ENCODE results near the gene SNED1. TPM values are rescaled to one million over a fixed set of nuclear protein-coding genes. Genes with fewer than 3 reads are reported as not detected.
A peak's percentile ranks its signal among the peaks of the same experiment; 100 is the strongest.

Gene SNED1
- total RNA-seq, 1 experiment from 2014 or later: 3.2 TPM

GRCh38 chr2:241102239-241102803 lies 103.9 kb downstream of the SNED1 start, which contains the start of gene MTERF4 (continued):
- TF ChIP-seq HMGXB4 (CRISPR knock-in tag; IDR thresholded peaks at IDR 0.05) (peak; percentile 95), USF2 (CRISPR knock-in tag; IDR thresholded peaks at IDR 0.05) (peak; percentile 60), ZBTB21 (CRISPR knock-in tag; IDR thresholded peaks at IDR 0.05; ENCODE audit: borderline replicate concordance) (peak; percentile 87; the same call in 1 of the 2 replicates), MAX (CRISPR knock-in tag; IDR thresholded peaks at IDR 0.05) (peak; percentile 80; the same call in 1 of the 2 replicates), CREB1 (CRISPR knock-in tag; IDR thresholded peaks at IDR 0.05) (peak; percentile 82), SP1 (CRISPR knock-in tag; conservative IDR thresholded peaks at IDR 0.05) (peak; percentile 91), PRDM15 (CRISPR knock-in tag; IDR thresholded peaks at IDR 0.05) (0 out of 2 replicates have a peak, but pooled peaks have one; percentile 26), GABPB1 (CRISPR knock-in tag; IDR thresholded peaks at IDR 0.05) (peak; percentile 95), ZNF138 (CRISPR knock-in tag; conservative IDR thresholded peaks at IDR 0.05) (0 out of 2 replicates have a peak, but pooled peaks have one; percentile 64), CBFB (CRISPR knock-in tag; IDR thresholded peaks at IDR 0.05; ENCODE audit: low read depth) (peak; percentile 90; the same call in 1 of the 2 replicates), ZBTB43 (CRISPR knock-in tag; IDR thresholded peaks at IDR 0.05) (peak; percentile 83), ZNF317 (CRISPR knock-in tag; IDR thresholded peaks at IDR 0.05; ENCODE audit: borderline replicate concordance, low read depth) (peak; percentile 44; the same call in 1 of the 2 replicates), ATF2 (CRISPR knock-in tag; IDR thresholded peaks at IDR 0.05; ENCODE audit: borderline replicate concordance, low read depth) (no peak), ZSCAN18 (CRISPR knock-in tag; IDR thresholded peaks at IDR 0.05) (no peak)
- TF ChIP-seq, protein P1, sequence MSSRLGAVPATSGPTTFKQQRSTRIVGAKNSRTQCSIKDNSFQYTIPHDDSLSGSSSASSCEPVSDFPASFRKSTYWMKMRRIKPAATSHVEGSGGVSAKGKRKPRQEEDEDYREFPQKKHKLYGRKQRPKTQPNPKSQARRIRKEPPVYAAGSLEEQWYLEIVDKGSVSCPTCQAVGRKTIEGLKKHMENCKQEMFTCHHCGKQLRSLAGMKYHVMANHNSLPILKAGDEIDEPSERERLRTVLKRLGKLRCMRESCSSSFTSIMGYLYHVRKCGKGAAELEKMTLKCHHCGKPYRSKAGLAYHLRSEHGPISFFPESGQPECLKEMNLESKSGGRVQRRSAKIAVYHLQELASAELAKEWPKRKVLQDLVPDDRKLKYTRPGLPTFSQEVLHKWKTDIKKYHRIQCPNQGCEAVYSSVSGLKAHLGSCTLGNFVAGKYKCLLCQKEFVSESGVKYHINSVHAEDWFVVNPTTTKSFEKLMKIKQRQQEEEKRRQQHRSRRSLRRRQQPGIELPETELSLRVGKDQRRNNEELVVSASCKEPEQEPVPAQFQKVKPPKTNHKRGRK (CRISPR knock-in tag; IDR thresholded peaks at IDR 0.05; ENCODE audit: borderline replicate concordance): no peak
- TF ChIP-seq, protein P2, sequence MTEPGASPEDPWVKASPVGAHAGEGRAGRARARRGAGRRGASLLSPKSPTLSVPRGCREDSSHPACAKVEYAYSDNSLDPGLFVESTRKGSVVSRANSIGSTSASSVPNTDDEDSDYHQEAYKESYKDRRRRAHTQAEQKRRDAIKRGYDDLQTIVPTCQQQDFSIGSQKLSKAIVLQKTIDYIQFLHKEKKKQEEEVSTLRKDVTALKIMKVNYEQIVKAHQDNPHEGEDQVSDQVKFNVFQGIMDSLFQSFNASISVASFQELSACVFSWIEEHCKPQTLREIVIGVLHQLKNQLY (CRISPR knock-in tag; IDR thresholded peaks at IDR 0.05): no peak
- TF ChIP-seq, protein P3, sequence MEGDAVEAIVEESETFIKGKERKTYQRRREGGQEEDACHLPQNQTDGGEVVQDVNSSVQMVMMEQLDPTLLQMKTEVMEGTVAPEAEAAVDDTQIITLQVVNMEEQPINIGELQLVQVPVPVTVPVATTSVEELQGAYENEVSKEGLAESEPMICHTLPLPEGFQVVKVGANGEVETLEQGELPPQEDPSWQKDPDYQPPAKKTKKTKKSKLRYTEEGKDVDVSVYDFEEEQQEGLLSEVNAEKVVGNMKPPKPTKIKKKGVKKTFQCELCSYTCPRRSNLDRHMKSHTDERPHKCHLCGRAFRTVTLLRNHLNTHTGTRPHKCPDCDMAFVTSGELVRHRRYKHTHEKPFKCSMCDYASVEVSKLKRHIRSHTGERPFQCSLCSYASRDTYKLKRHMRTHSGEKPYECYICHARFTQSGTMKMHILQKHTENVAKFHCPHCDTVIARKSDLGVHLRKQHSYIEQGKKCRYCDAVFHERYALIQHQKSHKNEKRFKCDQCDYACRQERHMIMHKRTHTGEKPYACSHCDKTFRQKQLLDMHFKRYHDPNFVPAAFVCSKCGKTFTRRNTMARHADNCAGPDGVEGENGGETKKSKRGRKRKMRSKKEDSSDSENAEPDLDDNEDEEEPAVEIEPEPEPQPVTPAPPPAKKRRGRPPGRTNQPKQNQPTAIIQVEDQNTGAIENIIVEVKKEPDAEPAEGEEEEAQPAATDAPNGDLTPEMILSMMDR (IDR thresholded peaks at IDR 0.05): no peak
